SK-N-SH (cell line): ENCODE data around the gene AGO3. TPM values are rescaled to one million over a fixed set of nuclear protein-coding genes. Genes with fewer than 3 reads are reported as not detected.

Experiments
- CTCF ChIA-PET: fragments of 300-600, 350-600 bp; formaldehyde crosslinking; extraction: SDS; loops from one replicate; lab custom pipeline; 2021; lab: Yijun Ruan, JAX
- POLR2A ChIA-PET: fragments of 350-600 bp; sonication (Branson Sonifier 250); formaldehyde crosslinking; extraction: SDS; loops from one replicate; lab custom pipeline; 2020; ENCODE audit warnings: antibody characterized with exemption, inconsistent platforms; lab: Yijun Ruan, JAX
- DNase-seq: peaks from one replicate; pipeline ENCODE4 v3.0.0; 2012
- H2AFZ ChIP-seq: fragments of 200-600 bp; sonication (generic); 2 replicates; pipeline ENCODE4 v1.8.1; 2016; ENCODE audit warnings: antibody characterized with exemption, mild to moderate bottlenecking, low read depth
- H3F3A ChIP-seq: fragments of 200-600 bp; sonication (generic); replicated peaks from 2 replicates; pipeline ENCODE3; 2016; ENCODE audit warnings: antibody characterized with exemption, mild to moderate bottlenecking; ENCODE audit not compliant: insufficient read depth
- H3K27ac ChIP-seq, 2 experiments: fragments of 200-500 bp in 1 of 2; fragments of 200-600 bp in 1 of 2; sonication (Bioruptor generic) in 1 of 2; sonication (generic), shearing (Covaris generic) in 1 of 2; 2 replicates each; pipeline versions ENCODE4 v1.5.1 to v1.6.1; 2014 to 2016; ENCODE audit warnings: low read depth in 2 of 2, inconsistent platforms in 1 of 2, low read length in 1 of 2, mild to moderate bottlenecking in 1 of 2, mixed read lengths in 1 of 2
- H3K27me3 ChIP-seq: fragments of 200-600 bp; sonication (generic), shearing (Covaris generic); 2 replicates; pipeline ENCODE4 v1.6.1; 2016; ENCODE audit warnings: mixed run types; ENCODE audit not compliant: insufficient read depth
- H3K36me3 ChIP-seq, 2 experiments: fragments of 200-500 bp in 1 of 2; fragments of 200-600 bp in 1 of 2; sonication (Bioruptor generic) in 1 of 2; sonication (generic) in 1 of 2; replicated peaks in 1 of 2; 2 replicates each; pipeline versions ENCODE3 to v1.5.1; 2014 to 2016; ENCODE audit warnings: low read length in 1 of 2, mild to moderate bottlenecking in 1 of 2; ENCODE audit not compliant: insufficient read depth in 2 of 2, control insufficient read depth in 1 of 2
- H3K4me1 ChIP-seq, 2 experiments: fragments of 200-500 bp in 1 of 2; fragments of 200-600 bp in 1 of 2; sonication (Bioruptor generic) in 1 of 2; sonication (generic), shearing (Covaris generic) in 1 of 2; 2 replicates each; pipeline versions ENCODE4 v1.5.1 to v1.6.1; 2014 to 2016; ENCODE audit warnings: low read depth in 1 of 2, low read length in 1 of 2, mixed run types in 1 of 2; ENCODE audit not compliant: insufficient read depth in 2 of 2, control insufficient read depth in 1 of 2
- H3K4me2 ChIP-seq: fragments of 200-600 bp; sonication (generic), shearing (Covaris generic); 2 replicates; pipeline ENCODE4 v1.6.1; 2017; ENCODE audit warnings: mixed run types
- H3K4me3 ChIP-seq, 2 experiments: fragments of 200-500 bp in 1 of 2; fragments of 200-600 bp in 1 of 2; sonication (Bioruptor generic) in 1 of 2; sonication (generic), shearing (Covaris generic) in 1 of 2; 2 replicates each; pipeline versions ENCODE4 v1.5.1 to v1.8.1; 2014 to 2016; ENCODE audit warnings: low read depth in 2 of 2, inconsistent platforms in 1 of 2, low read length in 1 of 2, mild to moderate bottlenecking in 1 of 2, mixed read lengths in 1 of 2, moderate library complexity in 1 of 2
- H3K79me2 ChIP-seq: fragments of 200-600 bp; sonication (generic); 2 replicates; pipeline ENCODE4 v1.8.1; 2017; ENCODE audit warnings: mild to moderate bottlenecking; ENCODE audit not compliant: insufficient read depth
- H3K9ac ChIP-seq: fragments of 200-600 bp; sonication (generic); 2 replicates; pipeline ENCODE4 v1.6.1; 2017; ENCODE audit warnings: mixed run types
- H3K9me2 ChIP-seq: fragments of 200-600 bp; sonication (generic); 2 replicates; pipeline ENCODE4 v1.6.1; 2017; ENCODE audit warnings: mixed run types
- H3K9me3 ChIP-seq: fragments of 200-600 bp; sonication (generic); 2 replicates; pipeline ENCODE4 v1.6.1; 2017; ENCODE audit warnings: mixed run types, mild to moderate bottlenecking, moderate library complexity
- H4K20me1 ChIP-seq: fragments of 200-600 bp; sonication (generic); 2 replicates; pipeline ENCODE4 v1.6.1; 2017; ENCODE audit warnings: mild to moderate bottlenecking, mixed run types; ENCODE audit not compliant: insufficient read depth
- CTCF ChIP-seq: fragments of 200-600 bp; sonication (generic); IDR thresholded peaks from 2 replicates; pipeline ENCODE4 v1.6.1; 2017; ENCODE audit warnings: antibody characterized with exemption, mild to moderate bottlenecking, moderate library complexity
- EP300 ChIP-seq, 2 experiments: IDR thresholded peaks; 2 replicates each; pipeline versions ENCODE4 v1.4.0 to v1.6.1; 2012; ENCODE audit warnings: borderline replicate concordance in 1 of 2, low read depth in 1 of 2, low read length in 1 of 2
- FOSL2 ChIP-seq: IDR thresholded peaks from 2 replicates; pipeline ENCODE4 v1.4.0; 2012; ENCODE audit warnings: low read depth, mild to moderate bottlenecking, moderate library complexity, borderline replicate concordance
- GABPA ChIP-seq: IDR thresholded peaks from 2 replicates; pipeline ENCODE4 v1.4.0; 2012; ENCODE audit warnings: low read depth, mild to moderate bottlenecking
- JUND ChIP-seq: IDR thresholded peaks from 2 replicates; pipeline ENCODE4 v1.4.0; 2012
- PBX3 ChIP-seq: IDR thresholded peaks from 2 replicates; pipeline ENCODE4; 2012
- POLR2AphosphoS5 ChIP-seq: IDR thresholded peaks from 2 replicates; pipeline ENCODE4 v1.6.1; 2012; ENCODE audit warnings: low read depth, low read length
- RCOR1 ChIP-seq: fragments of 150-350 bp; IDR thresholded peaks from 2 replicates; pipeline ENCODE4 v1.6.1; 2017; ENCODE audit warnings: antibody characterized with exemption, low read length
- TCF12 ChIP-seq: IDR thresholded peaks from 2 replicates; pipeline ENCODE4 v1.4.0; 2012
- USF1 ChIP-seq: IDR thresholded peaks from 2 replicates; pipeline ENCODE4 v1.4.0; 2012; ENCODE audit warnings: low read depth, borderline replicate concordance
- USF2 ChIP-seq: fragments of 150-350 bp; IDR thresholded peaks from 2 replicates; pipeline ENCODE4 v1.6.1; 2017; ENCODE audit warnings: antibody characterized with exemption, low read length, low read depth, borderline replicate concordance
- YY1 ChIP-seq: IDR thresholded peaks from 2 replicates; pipeline ENCODE4 v1.4.0; 2012; ENCODE audit warnings: low read depth, mild to moderate bottlenecking
- WGBS: methylation state at CpG from one replicate; pipeline ENCODE4 v1.1.6; 2017; ENCODE audit warnings: low lambda C conversion rate; 5-methylcytosine and 5-hydroxymethylcytosine counted together
- polyA plus RNA-seq, 3 experiments: library from polyadenylated mRNA; depleted of rRNA; stranded (reverse); fragments of >200 nt; gene quantifications; 2 replicates each; pipeline ENCODE4 v1.2.3, GENCODE V29; 2012

Gene AGO3
- polyA plus RNA-seq, 1 of the 3 experiments (the other 2 are of a cell fraction): 6.7 TPM

- CTCF ChIA-PET: no interaction called here
- H3K36me3 ChIP-seq: peaks cover 24 to 31% of the 10 kb centered on the region in 2 experiments
- TF ChIP-seq YY1: no peak
- no peaks in the 10 kb centered on the region for H3K27me3 ChIP-seq
- no peaks in the 10 kb centered on the region; the same call in 1 of the 2 replicates for H3K79me2 ChIP-seq
- no peak overlapping the region for H3K4me2 ChIP-seq
- no peak for DNase-seq
- POLR2A ChIA-PET: no interaction called here
- H3K9me2 ChIP-seq: no peaks in the 10 kb centered on the region
- no peaks in the 10 kb centered on the region for H4K20me1 ChIP-seq
- H3K4me1 ChIP-seq: peaks cover 0 to 14% of the 10 kb centered on the region in 2 experiments; a peak in 2 of 4 replicates
- H3F3A ChIP-seq: peaks cover 26% of the 10 kb centered on the region
- no peaks in the 10 kb centered on the region for H3K9me3 ChIP-seq
- no peak overlapping the region for H2AFZ ChIP-seq
- H3K4me3 ChIP-seq: no peak overlapping the region
- H3K27ac ChIP-seq: peak overlapping the region; percentile 25 to 78; a peak in 3 of 4 replicates
- H3K9ac ChIP-seq: no peak overlapping the region
- WGBS: 97% methylated on average over 2 of the region's 2 CpGs
Observed at GRCh38 chr1:36007741-36008140, 76.8 kb downstream of the AGO3 start.

- H4K20me1 ChIP-seq: no peaks in the 10 kb centered on the region
- H3K9me2 ChIP-seq: no peaks in the 10 kb centered on the region
- H3K36me3 ChIP-seq: peaks cover 32 to 34% of the 10 kb centered on the region in 2 experiments
- H3K4me2 ChIP-seq: peak overlapping the region; percentile 42; the same call in 1 of the 2 replicates
- no peaks in the 10 kb centered on the region for H3K27me3 ChIP-seq
- no peak overlapping the region for H2AFZ ChIP-seq
- peak overlapping the region; percentile 64 to 78 for H3K27ac ChIP-seq
- ChIA-PET POLR2A (no interaction called here), CTCF (no interaction called here)
- no peaks in the 10 kb centered on the region for H3K9me3 ChIP-seq
- DNase-seq: no peak
- TF ChIP-seq RCOR1 (no peak), TCF12 (peak; percentile 86), USF2 (no peak), JUND (peak; percentile 85), GABPA (no peak), USF1 (0 out of 2 replicates have a peak, but pooled peaks have one; percentile 10), FOSL2 (peak; percentile 79), POLR2AphosphoS5 (peak; percentile 27; the same call in 1 of the 2 replicates), EP300 (IDR thresholded peaks at IDR 0.05; ENCODE audit: borderline replicate concordance in 1 of 2, low read depth in 1 of 2, low read length in 1 of 2) (0 out of 4 replicates have a peak, but pooled peaks of 1 of the 2 experiments have one; percentile 16), PBX3 (peak; percentile 92), CTCF (no peak), YY1 (peak; percentile 46; the same call in 1 of the 2 replicates)
- no peaks in the 10 kb centered on the region for H3K79me2 ChIP-seq
- no peak overlapping the region for H3K4me3 ChIP-seq
- 58% methylated on average over 9 of the region's 9 CpGs for whole genome bisulfite sequencing
- peak overlapping the region; percentile 11; the same call in 1 of the 2 replicates for H3K9ac ChIP-seq
- peaks cover 0 to 14% of the 10 kb centered on the region in 2 experiments; a peak in 2 of 4 replicates for H3K4me1 ChIP-seq
- H3F3A ChIP-seq: peaks cover 26% of the 10 kb centered on the region
Observed at GRCh38 chr1:36008546-36009197, 77.8 kb downstream of the AGO3 start.
